Skin epidermis (tissue), 12 donors: ENCODE measurements around the gene PNKD.

Source experiments
- H3K27ac ChIP-seq, 21 experiments: fragments of 200-600 bp; sonication (generic) in 11 of 21; one replicate each; pipeline ENCODE4 v1.5.0; 2020; ENCODE audit warnings: mild to moderate bottlenecking in 3 of 21, inconsistent platforms in 2 of 21, moderate library complexity in 2 of 21
- H3K4me3 ChIP-seq, 7 experiments: fragments of 200-600 bp; sonication (generic) in 2 of 7; one replicate each; pipeline ENCODE4 v1.5.0; 2020; ENCODE audit warnings: inconsistent platforms in 2 of 7, mild to moderate bottlenecking in 2 of 7, moderate library complexity in 1 of 7

The PNKD gene

GRCh38 chr2:218255446-218255845 lies 14.9 kb upstream of the PNKD start:
- H3K4me3 ChIP-seq = no peak overlapping the region
- H3K27ac ChIP-seq = peak overlapping the region in 1 of 21 experiments; percentile 14

- Histone ChIP-seq H3K4me3 (no peak overlapping the region), H3K27ac (peak overlapping the region in 9 of 21 experiments; percentile 20 to 75 (median 46))
Observed at GRCh38 chr2:218256612-218257350, 13.5 kb upstream of the PNKD start.

DNA sequence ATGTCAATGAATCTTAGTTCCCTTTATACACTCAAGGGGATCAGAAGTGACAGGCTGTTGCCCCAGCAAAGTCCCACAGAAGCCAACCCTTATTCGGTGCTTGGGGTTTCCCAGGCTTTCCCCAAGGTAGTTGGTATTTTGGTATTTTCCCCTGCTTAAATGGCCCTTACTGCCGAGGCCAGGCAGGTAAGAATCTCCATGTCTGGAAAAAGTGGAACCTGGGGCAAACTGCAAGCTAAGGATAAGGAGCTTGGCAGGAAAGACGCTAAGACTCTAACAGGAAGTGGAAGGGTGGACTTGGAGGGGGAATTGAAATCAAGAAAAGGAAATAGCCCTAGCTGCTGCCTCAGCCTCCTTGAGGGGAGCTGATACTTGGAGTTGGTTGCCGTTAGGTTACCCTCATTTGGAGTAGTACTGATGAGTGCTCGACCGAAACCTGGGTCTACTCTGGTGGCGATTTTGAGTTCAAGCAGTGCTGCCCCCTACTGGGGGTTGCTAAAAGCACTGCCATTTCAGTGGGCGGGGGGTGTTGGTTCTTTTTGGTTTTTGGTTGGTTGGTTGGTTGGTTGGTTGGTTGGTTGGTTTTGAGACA lies 12.8 kb upstream of the PNKD start:
- H3K27ac ChIP-seq = peak overlapping the region in 13 of 21 experiments; percentile 20 to 75 (median 46)
- no peak overlapping the region for H3K4me3 ChIP-seq

DNA sequence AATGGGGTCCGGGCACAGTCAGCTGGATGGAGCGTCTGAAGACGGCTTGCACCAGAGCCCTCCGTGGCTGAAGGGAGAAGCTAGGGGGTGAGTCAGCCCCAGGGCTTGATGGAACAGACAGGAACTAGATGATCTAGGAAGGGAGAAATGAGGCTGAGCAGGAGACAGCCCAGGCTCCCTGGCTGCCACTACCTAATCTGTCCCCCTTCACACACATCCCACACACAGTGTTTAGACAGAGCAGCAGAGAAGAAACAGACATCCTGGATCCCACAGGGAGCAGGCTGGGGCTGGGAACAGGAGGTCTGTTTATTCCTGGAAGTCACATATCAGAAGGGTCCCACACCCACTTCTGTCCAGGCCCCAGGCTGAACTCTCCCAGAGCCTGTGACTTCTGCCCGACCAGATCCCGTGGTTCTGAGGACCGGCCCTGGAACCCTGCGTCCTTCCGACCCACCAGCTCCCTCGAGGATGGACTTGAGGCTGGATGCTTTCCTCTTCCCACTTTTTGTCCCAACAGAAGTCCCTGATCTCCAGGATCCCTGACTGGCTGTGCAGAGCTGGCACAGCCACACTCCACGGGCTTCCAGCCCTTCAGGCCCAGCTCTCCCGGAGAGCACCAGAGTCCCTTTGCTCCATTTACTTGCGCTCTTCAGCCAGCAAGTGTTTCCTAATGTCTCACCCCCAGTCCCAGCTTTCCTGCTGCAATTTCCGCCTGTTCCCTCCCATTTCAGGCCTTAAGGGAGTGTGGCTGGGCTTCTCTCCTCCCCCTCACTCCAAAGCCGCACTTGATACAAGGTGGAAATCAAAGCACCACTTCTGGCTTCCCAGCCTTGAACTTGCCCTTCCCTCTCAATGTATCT lies 11.0 kb upstream of the PNKD start:
- H3K27ac ChIP-seq = peak overlapping the region in 16 of 21 experiments; percentile 4 to 76 (median 56)
- H3K4me3 ChIP-seq = no peak overlapping the region

DNA sequence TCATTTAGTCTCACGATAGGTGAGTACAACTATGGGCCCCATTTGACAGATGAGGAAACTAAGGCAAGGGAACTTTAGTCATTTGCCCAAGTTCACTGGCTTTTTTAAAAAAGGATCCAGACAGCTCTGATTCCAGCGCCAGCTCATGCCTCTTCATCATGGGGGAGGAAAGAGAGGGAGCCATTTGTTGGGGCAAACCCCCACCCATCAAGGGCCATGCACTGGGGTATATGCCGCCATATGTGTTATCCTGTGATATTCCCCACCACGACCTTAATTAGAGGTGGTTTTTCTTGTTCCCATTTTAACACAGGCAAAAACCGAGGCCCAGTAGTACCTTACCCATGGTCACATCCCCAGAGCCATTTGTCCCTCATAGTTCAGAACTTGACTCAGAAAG lies 10.2 kb upstream of the PNKD start:
- H3K4me3 ChIP-seq = no peak overlapping the region
- peak overlapping the region in 8 of 21 experiments; percentile 20 to 75 (median 56) for H3K27ac ChIP-seq

- Histone ChIP-seq H3K4me3 (no peak within 1 kb of the TSS), H3K27ac (peak within 1 kb of the TSS in 13 of 21 experiments; percentile 5 to 75 (median 54))
Observed at GRCh38 chr2:218260742-218261422, 9.4 kb upstream of the PNKD start, which contains the start of gene GPBAR1. GPBAR1 (plus strand) TSS chr2:218261015; CDS start chr2:218262725, 1,710 bp downstream.

- peak overlapping the region in 8 of 21 experiments; percentile 24 to 58 (median 46) for H3K27ac ChIP-seq
- no peak overlapping the region for H3K4me3 ChIP-seq
Observed at GRCh38 chr2:218261423-218262236, 8.7 kb upstream of the PNKD start.

- H3K27ac ChIP-seq = peak overlapping the region in 4 of 21 experiments; percentile 26 to 54 (median 38)
Observed at GRCh38 chr2:218262237-218262600, 8.1 kb upstream of the PNKD start.

GRCh38 chr2:218262631-218263586 lies 7.4 kb upstream of the PNKD start:
- Histone ChIP-seq H3K27ac (peak overlapping the region in 2 of 21 experiments; percentile 21 to 30), H3K4me3 (no peak overlapping the region)

More at GRCh38 chr2:218262237-218262600, 8.1 kb upstream of the PNKD start:
- H3K4me3 ChIP-seq = no peak overlapping the region

- Histone ChIP-seq H3K4me3 (no peak overlapping the region), H3K27ac (peak overlapping the region in 2 of 21 experiments; percentile 56 to 67)
Observed at GRCh38 chr2:218263817-218264641, 6.3 kb upstream of the PNKD start.

- H3K27ac ChIP-seq = peak overlapping the region in 2 of 21 experiments; percentile 56 to 67
- no peak overlapping the region for H3K4me3 ChIP-seq
Observed at GRCh38 chr2:218264773-218265561, 5.4 kb upstream of the PNKD start.

DNA sequence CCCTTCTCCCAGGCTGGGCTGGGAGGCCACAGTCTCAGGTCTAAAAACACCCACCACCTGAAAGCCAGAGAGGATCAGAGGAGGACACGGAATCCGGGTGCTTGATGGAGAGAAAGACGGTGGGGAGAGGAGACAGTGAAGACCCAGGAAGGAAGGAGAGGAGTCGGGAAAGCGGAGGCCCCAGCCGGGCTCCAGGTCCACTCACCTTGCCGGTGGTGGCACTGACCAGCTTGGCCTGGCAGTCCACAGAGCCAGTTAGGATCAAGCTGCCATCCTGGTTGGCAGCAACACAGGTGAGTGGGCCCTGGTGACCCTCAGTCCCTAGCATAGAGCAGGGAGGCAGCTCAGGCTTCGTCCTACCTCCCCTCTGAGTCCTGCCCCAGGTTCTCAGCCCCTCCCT lies 4.7 kb upstream of the PNKD start:
- Histone ChIP-seq H3K4me3 (no peak overlapping the region), H3K27ac (no peak overlapping the region)

- Histone ChIP-seq H3K27ac (no peak overlapping the region), H3K4me3 (no peak overlapping the region)
Observed at GRCh38 chr2:218266316-218266979, 3.9 kb upstream of the PNKD start.

DNA sequence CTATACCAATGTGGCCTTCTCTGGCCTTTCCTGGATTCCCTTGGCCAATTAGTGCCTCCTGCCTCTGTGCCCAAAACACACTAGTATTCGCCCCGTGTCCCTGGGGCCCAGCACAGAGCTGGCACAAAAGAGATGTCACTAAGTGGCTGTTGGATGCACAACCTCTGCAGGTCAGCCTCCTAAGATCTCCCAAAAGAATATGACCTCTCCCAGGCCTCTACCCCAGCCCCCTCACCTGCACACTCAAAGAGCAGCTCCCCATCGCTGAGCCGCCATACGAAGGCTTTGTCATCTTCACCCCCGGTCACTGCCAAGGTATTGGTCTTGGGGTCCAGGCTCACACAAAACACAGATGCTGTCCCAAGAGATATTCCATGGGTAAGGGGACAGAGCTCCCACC lies 3.1 kb upstream of the PNKD start:
- H3K4me3 ChIP-seq = no peak overlapping the region
- H3K27ac ChIP-seq = no peak overlapping the region

DNA sequence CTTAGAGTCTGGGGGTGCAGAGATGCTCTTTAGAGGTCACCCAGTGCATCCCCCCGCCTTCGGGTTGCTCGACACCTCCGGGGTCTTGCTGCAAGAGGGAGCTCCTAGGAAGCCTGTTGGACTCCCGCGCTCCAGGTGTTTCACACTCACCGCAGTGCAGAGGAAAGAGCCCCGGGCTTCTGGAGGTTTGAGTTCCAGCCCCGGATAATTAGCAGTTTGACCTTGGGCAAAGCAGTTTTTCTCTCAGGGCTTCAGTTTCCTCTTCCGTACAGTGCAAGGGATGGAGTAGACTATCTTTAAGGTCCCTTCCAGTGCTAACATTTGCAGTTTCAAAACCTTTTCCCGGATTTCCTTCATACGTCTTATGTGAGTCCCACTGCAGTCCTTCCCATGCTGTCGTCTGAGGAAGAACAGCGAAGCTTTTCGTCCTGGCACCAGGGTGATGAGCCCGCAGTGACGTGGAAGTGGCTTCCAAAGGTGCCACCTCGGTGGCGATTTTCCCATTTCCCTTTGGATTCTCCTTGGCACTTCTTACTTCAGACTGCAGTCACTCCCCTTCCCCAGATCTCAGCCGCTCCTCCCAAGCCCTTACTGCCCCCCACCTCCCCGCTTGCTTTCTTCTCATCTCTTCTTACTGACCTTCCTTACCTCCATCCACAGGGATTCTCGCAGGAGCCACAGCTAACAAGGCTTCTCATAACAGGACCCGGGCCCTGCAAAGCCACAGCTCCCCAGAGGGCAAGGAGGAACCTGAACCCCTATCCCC lies 585 bp downstream of the PNKD start:
- Histone ChIP-seq H3K4me3 (peak overlapping the region; percentile 61 to 91 (median 76)), H3K27ac (peak overlapping the region in 20 of 21 experiments; percentile 47 to 94 (median 78))
